ENCODE data around the gene KANK4.

Gene KANK4

GRCh38 chr1:62336995-62337705, 17.9 kb upstream of the KANK4 start:
- DNase-seq, result no peak

- no peak for DNase-seq
These were observed 17.4 kb upstream of the KANK4 start for GRCh38 chr1:62336638-62336994.

GRCh38 chr1:62335656-62336055, 16.4 kb upstream of the KANK4 start:
- no peak for DNase-seq

- no peak for DNase-seq
These were observed 15.3 kb upstream of the KANK4 start for GRCh38 chr1:62334434-62334985.

GRCh38 chr1:62333441-62333840, 14.2 kb upstream of the KANK4 start:
- DNase-seq, result no peak

GRCh38 chr1:62327360-62328055, 8.3 kb upstream of the KANK4 start:
- DNase-seq, result no peak

- no peak for DNase-seq
These were observed 6.4 kb upstream of the KANK4 start for GRCh38 chr1:62325681-62326080.

- DNase-seq, result no peak
These were observed 5.8 kb upstream of the KANK4 start for GRCh38 chr1:62325081-62325480.

GRCh38 chr1:62321446-62321845, 2.2 kb upstream of the KANK4 start:
- DNase-seq, result no peak

- DNase-seq, result no peak
These were observed 896 bp downstream of the KANK4 start for GRCh38 chr1:62318320-62318755.

GRCh38 chr1:62317021-62317768, 2.0 kb downstream of the KANK4 start:
- DNase-seq, result no peak

GRCh38 chr1:62316135-62316534, 3.1 kb downstream of the KANK4 start:
- DNase-seq, result no peak

- no peak for DNase-seq
These were observed 3.8 kb downstream of the KANK4 start for GRCh38 chr1:62315387-62315786.

GRCh38 chr1:62314454-62315350, 4.5 kb downstream of the KANK4 start:
- no peak for DNase-seq

GRCh38 chr1:62312698-62313097, 6.5 kb downstream of the KANK4 start:
- DNase-seq, result peak; percentile 27

GRCh38 chr1:62311473-62311943, 7.7 kb downstream of the KANK4 start:
- DNase-seq, result no peak

- DNase-seq, result no peak
These were observed 9.3 kb downstream of the KANK4 start for GRCh38 chr1:62309906-62310305.

- no peak for DNase-seq
These were observed 10.6 kb downstream of the KANK4 start for GRCh38 chr1:62308606-62309005.

GRCh38 chr1:62307895-62308492, 11.2 kb downstream of the KANK4 start:
- no peak for DNase-seq

GRCh38 chr1:62307446-62307845, 11.8 kb downstream of the KANK4 start:
- no peak for DNase-seq

- no peak for DNase-seq
These were observed 13.2 kb downstream of the KANK4 start for GRCh38 chr1:62306065-62306464.

GRCh38 chr1:62304975-62305374, 14.3 kb downstream of the KANK4 start:
- no peak for DNase-seq

Measured in RPMI8226 (cell line).